ENCODE results near the gene ZNHIT2. TPM values are rescaled to one million over a fixed set of nuclear protein-coding genes. Genes with fewer than 3 reads are reported as not detected.

The ZNHIT2 gene
- total RNA-seq, 4 donors from 2014 or later, result 4.6 to 9.6 (median 5.7) TPM; not detected in 1

DNA sequence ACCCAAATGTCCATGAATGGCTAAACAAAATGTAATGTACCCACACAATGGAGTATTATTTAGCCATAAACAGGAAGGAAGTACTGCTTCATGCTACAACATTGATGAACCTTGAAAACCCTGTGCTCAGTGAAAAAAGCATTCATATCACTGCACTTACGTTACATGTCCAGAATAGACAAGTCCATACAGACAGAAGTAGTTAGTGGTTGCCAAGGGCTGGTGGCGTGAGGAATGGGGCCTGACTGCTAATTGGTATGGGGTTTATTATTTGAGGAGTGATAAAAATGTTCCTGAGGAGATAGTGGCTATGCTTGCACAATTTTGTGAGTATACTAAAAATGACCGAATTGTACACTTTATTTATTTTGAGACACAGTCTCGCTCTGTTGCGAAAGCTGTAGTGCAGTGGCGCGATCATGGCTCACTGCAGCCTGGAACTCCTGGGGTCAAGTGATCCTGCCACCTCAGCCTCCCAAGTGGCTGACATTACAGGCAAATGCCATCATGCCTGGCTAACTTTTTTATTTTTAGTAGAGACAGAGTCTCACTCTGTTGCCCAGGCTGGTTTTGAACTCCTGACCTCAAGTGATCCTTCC, 24.5 kb upstream of the ZNHIT2 start:
- intact Hi-C loops (cut with DNase I; ENCODE audit: low total_unique reads), result no loop called here
- H3K4me1 ChIP-seq, result no peaks in the 10 kb centered on the region
- H3K36me3 ChIP-seq, result no peaks in the 10 kb centered on the region
- no peaks in the 10 kb centered on the region for H3K27me3 ChIP-seq
- TF ChIP-seq POLR2A (IDR thresholded peaks at IDR 0.05), result no peak
- TF ChIP-seq CTCF (IDR thresholded peaks at IDR 0.05), result no peak
- no peak overlapping the region for H3K4me3 ChIP-seq
- H3K9me3 ChIP-seq, result no peaks in the 10 kb centered on the region
- no peak for DNase-seq
- no peak overlapping the region for H3K27ac ChIP-seq

DNA sequence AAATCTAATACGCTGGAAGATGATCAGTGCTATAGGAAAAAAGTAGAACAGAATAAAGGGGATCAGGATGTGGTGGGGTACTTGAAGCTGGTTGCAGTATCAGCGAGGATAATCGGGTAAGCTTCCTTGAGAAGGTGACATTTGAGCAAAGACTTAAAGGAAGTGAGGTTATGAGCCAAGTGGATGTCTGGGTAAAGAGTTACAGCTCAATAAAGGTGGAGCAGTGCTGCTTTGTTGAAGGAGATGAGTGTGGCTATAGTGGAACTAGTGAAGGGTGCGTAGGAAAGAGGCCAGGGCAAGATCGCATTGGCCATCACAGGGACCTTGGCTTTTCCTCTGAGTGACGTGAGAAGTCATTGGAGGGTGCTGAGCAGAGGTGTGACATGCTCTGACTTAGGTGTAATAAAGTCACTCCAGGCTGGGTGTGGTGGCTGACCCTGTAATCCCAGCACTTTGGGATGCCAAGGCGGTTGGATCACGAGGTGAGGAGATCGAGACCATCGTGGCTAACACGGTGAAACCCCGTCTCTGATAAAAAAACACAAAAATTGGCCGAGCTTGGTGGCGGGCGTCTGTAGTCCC, 19.1 kb upstream of the ZNHIT2 start:
- Histone ChIP-seq H3K4me1 (peaks cover 0 to 13% of the 10 kb centered on the region in 2 donors), H3K36me3 (no peaks in the 10 kb centered on the region), H3K4me3 (no peak overlapping the region), H3K27me3 (no peaks in the 10 kb centered on the region), H3K9me3 (no peaks in the 10 kb centered on the region), H3K27ac (no peak overlapping the region)
- TF ChIP-seq CTCF (IDR thresholded peaks at IDR 0.05), result no peak
- no peak for TF ChIP-seq POLR2A (IDR thresholded peaks at IDR 0.05)
- intact Hi-C loops (cut with DNase I; ENCODE audit: low total_unique reads), result no loop called here
- DNase-seq, result no peak

- TF ChIP-seq POLR2A (IDR thresholded peaks at IDR 0.05), result no peak
- TF ChIP-seq CTCF (IDR thresholded peaks at IDR 0.05), result no peak
- peak overlapping the region; percentile 96 to 97 for H3K27ac ChIP-seq
- no peaks in the 10 kb centered on the region for H3K36me3 ChIP-seq
- no peaks in the 10 kb centered on the region for H3K27me3 ChIP-seq
- no peaks in the 10 kb centered on the region for H3K9me3 ChIP-seq
- intact Hi-C loops (cut with DNase I; ENCODE audit: low total_unique reads), result no loop called here
- H3K4me3 ChIP-seq, result peak overlapping the region; percentile 57 to 64
- H3K4me1 ChIP-seq, result peaks cover 0 to 13% of the 10 kb centered on the region in 2 donors
- DNase-seq, result no peak
Measured at GRCh38 chr11:65135633-65136145, 18.2 kb upstream of the ZNHIT2 start.

DNA sequence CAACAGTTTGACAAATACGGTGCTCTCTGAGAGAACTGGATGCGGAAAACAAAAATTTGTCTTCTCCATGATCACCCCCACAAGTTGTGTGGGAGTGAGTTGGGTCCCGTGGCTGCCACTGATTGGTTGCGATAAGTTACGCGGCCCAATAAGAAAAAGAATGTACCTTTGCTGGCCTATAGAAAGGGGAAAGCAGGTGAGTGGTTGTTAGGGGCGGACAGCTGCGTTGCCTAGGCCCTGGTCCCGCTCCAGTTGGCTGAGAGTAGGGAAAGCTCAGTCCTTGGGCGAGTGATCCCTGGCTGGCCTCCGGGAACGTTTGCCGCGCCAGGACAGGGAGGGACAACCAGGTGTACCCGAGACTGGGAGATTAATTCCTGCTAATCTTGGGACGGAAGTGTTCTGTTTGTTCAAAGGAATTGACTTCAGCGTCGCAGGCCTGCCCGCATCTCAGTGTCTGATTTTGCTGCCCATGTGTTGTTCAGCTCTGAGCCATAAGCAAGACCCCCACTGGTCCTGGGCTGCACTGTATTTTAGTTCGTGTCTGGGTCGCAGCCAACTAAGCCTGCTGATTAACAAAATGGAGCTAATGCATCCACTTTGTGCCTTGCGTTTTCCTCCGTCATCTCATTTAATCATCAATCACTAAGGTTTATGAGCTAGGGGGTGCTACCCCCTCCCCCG, 17.6 kb upstream of the ZNHIT2 start:
- peaks cover 0 to 13% of the 10 kb centered on the region in 2 donors for H3K4me1 ChIP-seq
- intact Hi-C loops (cut with DNase I; ENCODE audit: low total_unique reads), result no loop called here
- H3K36me3 ChIP-seq, result no peaks in the 10 kb centered on the region
- no peaks in the 10 kb centered on the region for H3K9me3 ChIP-seq
- peak overlapping the region; percentile 96 to 97 for H3K27ac ChIP-seq
- H3K4me3 ChIP-seq, result peak overlapping the region; percentile 57 to 64
- no peaks in the 10 kb centered on the region for H3K27me3 ChIP-seq
- TF ChIP-seq CTCF (IDR thresholded peaks at IDR 0.05), result peak in 1 of 4 experiments; percentile 9
- TF ChIP-seq POLR2A (IDR thresholded peaks at IDR 0.05), result peak; percentile 37 to 48
- DNase-seq, result peak; percentile 91 to 95
